ENCODE data around the gene LCN15. TPM values are rescaled to one million over a fixed set of nuclear protein-coding genes. Genes with fewer than 3 reads are reported as not detected.
A peak's percentile ranks its signal among the peaks of the same experiment; 100 is the strongest.

The LCN15 gene
- total and polyA plus RNA-seq, 2 of the 4 experiments (the other 2 are of a cell fraction): not detected

- Histone ChIP-seq H2BK120ac (ENCODE audit: low read depth, low read length) (no peak overlapping the region), H4K5ac (ENCODE audit: low read depth, low read length) (no peak overlapping the region), H3K4me1 (ENCODE audit: control insufficient read depth, insufficient read depth, low read length) (peaks cover 8% of the 10 kb centered on the region), H4K91ac (ENCODE audit: insufficient read depth, low read depth, low read length) (no peak overlapping the region), H3K27me3 (ENCODE audit: control insufficient read depth, insufficient read depth, low read length) (peaks cover 14% of the 10 kb centered on the region), H3K4me2 (ENCODE audit: low read depth, low read length) (no peak overlapping the region), H4K20me1 (ENCODE audit: insufficient read depth, low read length) (peaks cover 14% of the 10 kb centered on the region), H2AFZ (replicated peaks; ENCODE audit: low read length, poor library complexity) (peak overlapping the region; percentile 63), H3K23ac (ENCODE audit: low read depth, low read length) (no peak overlapping the region), H3K79me1 (ENCODE audit: low read depth in 1 of 2, low read length in 2 of 2) (peaks cover 3 to 24% of the 10 kb centered on the region in 2 experiments; a peak in 3 of 4 replicates), H3K9me1 (ENCODE audit: insufficient read depth, low read length) (no peaks in the 10 kb centered on the region), H3K36me3 (ENCODE audit: control insufficient read depth, insufficient read depth, low read length) (peaks cover 8% of the 10 kb centered on the region; the same call in 1 of the 2 replicates), H2AK5ac (ENCODE audit: low read depth, low read length) (no peak overlapping the region), H3K4ac (ENCODE audit: low read depth, low read length) (no peak overlapping the region), H3K9me3 (ENCODE audit: control insufficient read depth, insufficient read depth, low read length) (no peaks in the 10 kb centered on the region), H2BK5ac (ENCODE audit: low read depth, low read length, poor library complexity, severe bottlenecking) (no peak overlapping the region), H3K18ac (ENCODE audit: low read depth, low read length) (no peak overlapping the region), H3K56ac (ENCODE audit: extremely low read depth, insufficient read depth, low read length) (no peak overlapping the region), H3K9ac (ENCODE audit: low read depth, low read length) (no peak overlapping the region), H4K8ac (ENCODE audit: low read depth in 2 of 2, low read length in 2 of 2) (no peak overlapping the region), H2AK9ac (replicated peaks; ENCODE audit: low read depth, low read length, poor library complexity) (no peak overlapping the region), H3K14ac (replicated peaks; ENCODE audit: low read depth, low read length) (no peak overlapping the region), H3K27ac (ENCODE audit: insufficient read depth, low read length) (no peak overlapping the region), H2BK15ac (ENCODE audit: low read depth, low read length) (no peak overlapping the region), H3K4me3 (ENCODE audit: insufficient read depth, low read depth, low read length) (no peak overlapping the region), H2BK20ac (ENCODE audit: low read depth, low read length) (no peak overlapping the region)
- dilution Hi-C loops (cut with HindIII; ENCODE audit: low sequenced_read_pairs, unreplicated experiment) (no loop called here), in situ Hi-C loops (cut with MboI; ENCODE audit: low sequenced_read_pairs) (no loop called here), intact Hi-C loops (cut with micrococcal nuclease) (no loop called here)
- ATAC-seq (ENCODE audit: low read depth) (no peak), DNase-seq (no peak)
- no TSS peak for BruUV-seq (replicated peaks)
- TF ChIP-seq RAD21 (IDR thresholded peaks at IDR 0.05; ENCODE audit: low read length): no peak
- no peak for TF ChIP-seq MXI1 (IDR thresholded peaks at IDR 0.05; ENCODE audit: borderline replicate concordance, low read depth, low read length)
- no peak for TF ChIP-seq BHLHE40 (IDR thresholded peaks at IDR 0.05; ENCODE audit: low read depth, low read length)
- no peak for TF ChIP-seq ELK1 (IDR thresholded peaks at IDR 0.05; ENCODE audit: borderline replicate concordance, low read depth, low read length)
- no peak for TF ChIP-seq CHD1 (IDR thresholded peaks at IDR 0.05; ENCODE audit: low read depth, low read length)
- TF ChIP-seq NFE2L2 (IDR thresholded peaks at IDR 0.05; ENCODE audit: low read depth, low read length): no peak
- TF ChIP-seq MAFK (IDR thresholded peaks at IDR 0.05; ENCODE audit: low read depth, low read length): no peak
- no peak for TF ChIP-seq RCOR1 (IDR thresholded peaks at IDR 0.05; ENCODE audit: insufficient replicate concordance, low read length)
- TF ChIP-seq CEBPB (IDR thresholded peaks at IDR 0.05; ENCODE audit: low read depth, low read length): no peak
- no peak for TF ChIP-seq USF2 (IDR thresholded peaks at IDR 0.05; ENCODE audit: low read depth, low read length)
- TF ChIP-seq SMC3 (IDR thresholded peaks at IDR 0.05; ENCODE audit: low read depth, low read length): no peak
- TF ChIP-seq RFX5 (IDR thresholded peaks at IDR 0.05; ENCODE audit: low read depth, low read length): no peak
- no peak for TF ChIP-seq MAZ (IDR thresholded peaks at IDR 0.05; ENCODE audit: borderline replicate concordance, low read depth, low read length)
- no peak for TF ChIP-seq CTCF (conservative IDR thresholded peaks at IDR 0.05; ENCODE audit: low read depth, low read length)
- ChIA-PET POLR2A (ENCODE audit: unreplicated experiment) (no interaction called here), CTCF (no interaction called here)
- WGBS, 2 experiments (ENCODE audit: extremely low coverage in 2 of 2, insufficient read length in 1 of 2): 90% methylated on average over 3 of the region's 14 CpGs; no CpG with 5 or more reads in 1 of the 2 experiments
Measured at GRCh38 chr9:136794281-136794999, 30.1 kb upstream of the LCN15 start.

Data from IMR-90 (cell line).